ENCODE measurements around the gene PROZ. TPM values are rescaled to one million over a fixed set of nuclear protein-coding genes. Genes with fewer than 3 reads are reported as not detected.

PROZ gene
- total RNA-seq, 1 donor from 2014 or later = not detected

- no peaks in the 10 kb centered on the region for H3K36me3 Mint-ChIP-seq (ENCODE audit: unreplicated experiment)
- H3K4me3 Mint-ChIP-seq (ENCODE audit: unreplicated experiment) = peak overlapping the region; percentile 35
- peak; percentile 60 for DNase-seq
- H3K4me1 Mint-ChIP-seq (ENCODE audit: low read depth, unreplicated experiment) = peaks cover 12% of the 10 kb centered on the region
- H3K9me3 Mint-ChIP-seq (ENCODE audit: unreplicated experiment) = peaks cover 8% of the 10 kb centered on the region
- TF ChIP-seq, protein P1, sequence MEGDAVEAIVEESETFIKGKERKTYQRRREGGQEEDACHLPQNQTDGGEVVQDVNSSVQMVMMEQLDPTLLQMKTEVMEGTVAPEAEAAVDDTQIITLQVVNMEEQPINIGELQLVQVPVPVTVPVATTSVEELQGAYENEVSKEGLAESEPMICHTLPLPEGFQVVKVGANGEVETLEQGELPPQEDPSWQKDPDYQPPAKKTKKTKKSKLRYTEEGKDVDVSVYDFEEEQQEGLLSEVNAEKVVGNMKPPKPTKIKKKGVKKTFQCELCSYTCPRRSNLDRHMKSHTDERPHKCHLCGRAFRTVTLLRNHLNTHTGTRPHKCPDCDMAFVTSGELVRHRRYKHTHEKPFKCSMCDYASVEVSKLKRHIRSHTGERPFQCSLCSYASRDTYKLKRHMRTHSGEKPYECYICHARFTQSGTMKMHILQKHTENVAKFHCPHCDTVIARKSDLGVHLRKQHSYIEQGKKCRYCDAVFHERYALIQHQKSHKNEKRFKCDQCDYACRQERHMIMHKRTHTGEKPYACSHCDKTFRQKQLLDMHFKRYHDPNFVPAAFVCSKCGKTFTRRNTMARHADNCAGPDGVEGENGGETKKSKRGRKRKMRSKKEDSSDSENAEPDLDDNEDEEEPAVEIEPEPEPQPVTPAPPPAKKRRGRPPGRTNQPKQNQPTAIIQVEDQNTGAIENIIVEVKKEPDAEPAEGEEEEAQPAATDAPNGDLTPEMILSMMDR (IDR thresholded peaks at IDR 0.05; ENCODE audit: partially characterized antibody, unreplicated experiment) = no peak
- H3K27me3 Mint-ChIP-seq (ENCODE audit: unreplicated experiment) = peaks cover 11% of the 10 kb centered on the region
- no peak overlapping the region for H3K27ac Mint-ChIP-seq (ENCODE audit: unreplicated experiment)
Measured at GRCh38 chr13:113211774-113212173, 53.3 kb downstream of the PROZ start.

DNA sequence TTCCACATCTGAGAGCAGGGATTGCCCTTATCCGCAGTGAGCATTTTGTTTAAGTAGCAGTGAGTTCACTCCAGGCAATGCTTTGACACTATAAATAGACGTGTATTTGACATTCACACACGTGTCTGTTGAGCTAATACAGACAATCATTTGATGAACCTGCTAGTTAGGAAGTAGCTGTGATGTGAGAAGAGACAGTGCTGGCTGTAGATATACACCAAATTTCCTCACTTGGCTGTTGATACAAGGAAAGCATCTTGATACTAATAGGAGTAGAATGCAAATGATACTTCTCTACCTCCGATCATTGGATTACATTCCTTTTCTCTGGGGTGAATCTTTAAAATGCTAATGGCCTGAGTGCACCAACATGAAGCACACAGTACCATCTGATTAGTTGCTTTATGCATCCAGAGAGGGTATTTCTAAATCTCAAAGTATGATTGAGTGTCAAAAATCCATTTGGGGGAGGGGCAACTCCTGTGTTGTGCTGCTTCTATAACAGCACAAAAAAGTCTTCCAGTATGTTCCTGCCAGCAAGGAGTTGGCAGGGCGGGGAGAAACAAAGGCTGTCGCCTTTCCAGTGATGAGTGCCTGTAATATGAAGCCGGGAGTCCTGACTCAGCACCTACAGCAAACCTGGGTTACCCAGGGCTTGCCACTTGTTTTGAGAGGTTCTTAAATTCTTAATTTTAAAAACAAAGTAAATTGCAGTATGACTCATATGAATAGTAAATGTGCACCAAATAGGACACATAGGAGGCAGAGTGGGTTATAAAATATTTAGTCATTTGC is 58.0 kb downstream of the PROZ start:
- peaks cover 14% of the 10 kb centered on the region for H3K4me1 Mint-ChIP-seq (ENCODE audit: low read depth, unreplicated experiment)
- no peaks in the 10 kb centered on the region for H3K9me3 Mint-ChIP-seq (ENCODE audit: unreplicated experiment)
- H3K36me3 Mint-ChIP-seq (ENCODE audit: unreplicated experiment) = no peaks in the 10 kb centered on the region
- H3K4me3 Mint-ChIP-seq (ENCODE audit: unreplicated experiment) = no peak overlapping the region
- no peaks in the 10 kb centered on the region for H3K27me3 Mint-ChIP-seq (ENCODE audit: unreplicated experiment)
- H3K27ac Mint-ChIP-seq (ENCODE audit: unreplicated experiment) = no peak overlapping the region
- no peak for DNase-seq
- TF ChIP-seq, protein P1 (IDR thresholded peaks at IDR 0.05; ENCODE audit: partially characterized antibody, unreplicated experiment) = no peak

DNA sequence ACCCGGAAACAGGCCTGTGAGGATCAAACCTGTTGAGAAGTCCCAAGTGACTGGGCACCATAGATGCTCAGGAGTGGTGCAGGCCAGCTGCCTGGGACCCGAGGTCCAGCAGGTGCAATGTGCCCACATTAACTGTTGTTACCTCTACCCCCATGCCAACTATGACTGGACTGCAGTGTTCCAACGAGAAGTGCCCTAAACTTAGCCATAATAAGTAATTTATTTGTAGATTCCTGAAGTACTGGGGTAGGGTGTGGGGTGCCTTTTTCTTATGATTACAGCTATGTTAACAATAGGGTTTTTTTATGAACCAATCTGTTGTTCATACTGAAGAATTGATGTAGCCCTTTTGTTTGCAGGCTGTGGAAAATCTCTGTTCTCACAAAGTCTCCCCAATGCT is 60.1 kb downstream of the PROZ start:
- Mint-ChIP-seq H3K36me3 (ENCODE audit: unreplicated experiment) (no peaks in the 10 kb centered on the region), H3K27me3 (ENCODE audit: unreplicated experiment) (no peaks in the 10 kb centered on the region), H3K9me3 (ENCODE audit: unreplicated experiment) (peaks cover 4% of the 10 kb centered on the region), H3K27ac (ENCODE audit: unreplicated experiment) (no peak overlapping the region), H3K4me3 (ENCODE audit: unreplicated experiment) (no peak overlapping the region), H3K4me1 (ENCODE audit: low read depth, unreplicated experiment) (peaks cover 13% of the 10 kb centered on the region)
- TF ChIP-seq, protein P1 (IDR thresholded peaks at IDR 0.05; ENCODE audit: partially characterized antibody, unreplicated experiment) = no peak
- DNase-seq = no peak

GRCh38 chr13:113219256-113219940 is 61.0 kb downstream of the PROZ start:
- TF ChIP-seq, protein P1 (IDR thresholded peaks at IDR 0.05; ENCODE audit: partially characterized antibody, unreplicated experiment) = no peak
- H3K4me3 Mint-ChIP-seq (ENCODE audit: unreplicated experiment) = peak overlapping the region; percentile 0
- H3K4me1 Mint-ChIP-seq (ENCODE audit: low read depth, unreplicated experiment) = peaks cover 15% of the 10 kb centered on the region
- H3K36me3 Mint-ChIP-seq (ENCODE audit: unreplicated experiment) = no peaks in the 10 kb centered on the region
- H3K27me3 Mint-ChIP-seq (ENCODE audit: unreplicated experiment) = no peaks in the 10 kb centered on the region
- no peak overlapping the region for H3K27ac Mint-ChIP-seq (ENCODE audit: unreplicated experiment)
- H3K9me3 Mint-ChIP-seq (ENCODE audit: unreplicated experiment) = peaks cover 4% of the 10 kb centered on the region
- DNase-seq = no peak

- DNase-seq = no peak
- H3K27ac Mint-ChIP-seq (ENCODE audit: unreplicated experiment) = no peak overlapping the region
- H3K27me3 Mint-ChIP-seq (ENCODE audit: unreplicated experiment) = no peaks in the 10 kb centered on the region
- H3K36me3 Mint-ChIP-seq (ENCODE audit: unreplicated experiment) = no peaks in the 10 kb centered on the region
- H3K9me3 Mint-ChIP-seq (ENCODE audit: unreplicated experiment) = peaks cover 4% of the 10 kb centered on the region
- H3K4me3 Mint-ChIP-seq (ENCODE audit: unreplicated experiment) = peak overlapping the region; percentile 0
- H3K4me1 Mint-ChIP-seq (ENCODE audit: low read depth, unreplicated experiment) = peaks cover 23% of the 10 kb centered on the region
- TF ChIP-seq, protein P1 (IDR thresholded peaks at IDR 0.05; ENCODE audit: partially characterized antibody, unreplicated experiment) = no peak
Measured at GRCh38 chr13:113220141-113220598, 61.7 kb downstream of the PROZ start.
